ENCODE results near the gene POLD3. TPM values are rescaled to one million over a fixed set of nuclear protein-coding genes. Genes with fewer than 3 reads are reported as not detected.
A peak's percentile ranks its signal among the peaks of the same experiment; 100 is the strongest.

POLD3 gene
- total RNA-seq, 3 donors from 2014 or later, result 9.8 to 23.3 (median 16.7) TPM

DNA sequence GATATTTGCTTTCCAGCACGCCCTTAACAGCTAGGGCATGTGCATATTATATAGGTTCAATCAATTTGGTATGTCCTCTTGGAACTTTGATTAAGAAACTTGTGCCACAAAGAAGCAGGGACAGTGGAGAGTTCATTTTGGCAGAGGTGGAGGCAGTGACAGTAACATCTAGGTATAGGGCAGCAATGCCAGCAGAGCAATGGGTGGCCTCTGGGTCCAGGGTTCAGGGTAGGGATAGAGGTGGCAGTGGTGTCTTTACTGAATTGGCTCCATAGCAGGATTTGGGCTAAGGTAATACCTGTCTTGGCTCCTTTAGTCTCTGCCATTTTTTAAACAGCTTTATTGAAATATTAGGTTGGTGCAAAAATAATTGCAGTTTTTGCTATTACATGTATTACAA is 24.4 kb upstream of the POLD3 start:
- no peak for TF ChIP-seq POLR2AphosphoS5 (IDR thresholded peaks at IDR 0.05)
- TF ChIP-seq, protein P1, sequence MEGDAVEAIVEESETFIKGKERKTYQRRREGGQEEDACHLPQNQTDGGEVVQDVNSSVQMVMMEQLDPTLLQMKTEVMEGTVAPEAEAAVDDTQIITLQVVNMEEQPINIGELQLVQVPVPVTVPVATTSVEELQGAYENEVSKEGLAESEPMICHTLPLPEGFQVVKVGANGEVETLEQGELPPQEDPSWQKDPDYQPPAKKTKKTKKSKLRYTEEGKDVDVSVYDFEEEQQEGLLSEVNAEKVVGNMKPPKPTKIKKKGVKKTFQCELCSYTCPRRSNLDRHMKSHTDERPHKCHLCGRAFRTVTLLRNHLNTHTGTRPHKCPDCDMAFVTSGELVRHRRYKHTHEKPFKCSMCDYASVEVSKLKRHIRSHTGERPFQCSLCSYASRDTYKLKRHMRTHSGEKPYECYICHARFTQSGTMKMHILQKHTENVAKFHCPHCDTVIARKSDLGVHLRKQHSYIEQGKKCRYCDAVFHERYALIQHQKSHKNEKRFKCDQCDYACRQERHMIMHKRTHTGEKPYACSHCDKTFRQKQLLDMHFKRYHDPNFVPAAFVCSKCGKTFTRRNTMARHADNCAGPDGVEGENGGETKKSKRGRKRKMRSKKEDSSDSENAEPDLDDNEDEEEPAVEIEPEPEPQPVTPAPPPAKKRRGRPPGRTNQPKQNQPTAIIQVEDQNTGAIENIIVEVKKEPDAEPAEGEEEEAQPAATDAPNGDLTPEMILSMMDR (IDR thresholded peaks at IDR 0.05), result no peak
- no peak for TF ChIP-seq POLR2A (IDR thresholded peaks at IDR 0.05)
- Histone ChIP-seq H3K4me1 (no peaks in the 10 kb centered on the region), H3K9me3 (no peaks in the 10 kb centered on the region), H3K4me3 (no peak overlapping the region), H3K36me3 (no peaks in the 10 kb centered on the region), H3K27ac (no peak overlapping the region), H3K27me3 (no peaks in the 10 kb centered on the region)
- intact Hi-C loops (cut with DNase I; ENCODE audit: low total_unique reads), result no loop called here
- no peak for DNase-seq (ENCODE audit: low spot score in 2 of 2)

DNA sequence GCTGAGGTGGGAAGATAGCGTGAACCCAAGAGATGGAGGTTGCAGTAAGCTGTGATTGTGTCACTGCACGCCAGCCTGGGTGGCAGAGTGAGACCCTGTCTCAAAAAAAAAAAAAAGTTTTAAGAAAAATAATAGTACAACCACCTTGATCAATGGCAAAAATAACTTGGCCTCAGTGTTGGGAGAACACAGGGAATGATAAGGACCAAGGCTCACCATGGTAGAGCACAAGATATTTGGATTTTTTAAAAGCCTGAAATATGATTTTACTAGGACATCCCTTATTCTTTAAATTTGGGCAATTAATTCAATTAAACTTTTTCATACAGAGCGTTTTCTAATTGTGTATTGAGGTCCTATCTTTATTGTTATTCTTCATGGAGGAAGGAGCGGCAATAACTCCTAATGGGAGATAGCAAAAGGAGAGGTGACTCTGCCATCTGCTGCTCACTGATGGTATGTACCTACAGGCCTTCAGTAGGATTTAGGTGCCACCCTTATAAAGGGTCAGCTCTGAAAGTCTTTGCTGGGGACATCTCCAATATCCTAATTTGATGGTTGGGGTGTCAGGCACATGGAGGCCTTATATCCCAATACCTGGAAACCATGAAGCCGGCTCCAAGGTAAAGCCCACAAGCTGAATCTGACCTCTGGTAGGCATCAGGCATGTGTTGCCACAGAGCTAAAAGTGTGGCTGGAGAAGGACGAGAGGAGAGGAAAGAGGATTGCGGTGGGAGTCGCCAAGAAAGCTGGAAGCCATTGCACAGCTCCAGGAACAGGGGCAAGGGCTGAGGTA is 21.9 kb upstream of the POLD3 start:
- TF ChIP-seq, protein P1 (IDR thresholded peaks at IDR 0.05), result peak in 2 of 3 donors; percentile 64 to 73
- TF ChIP-seq POLR2AphosphoS5 (IDR thresholded peaks at IDR 0.05), result no peak
- Histone ChIP-seq H3K27ac (no peak overlapping the region), H3K27me3 (no peaks in the 10 kb centered on the region), H3K36me3 (no peaks in the 10 kb centered on the region), H3K4me3 (no peak overlapping the region), H3K4me1 (no peaks in the 10 kb centered on the region), H3K9me3 (no peaks in the 10 kb centered on the region)
- intact Hi-C loops (cut with DNase I; ENCODE audit: low total_unique reads), result no loop called here
- no peak for DNase-seq (ENCODE audit: low spot score in 2 of 2)

DNA sequence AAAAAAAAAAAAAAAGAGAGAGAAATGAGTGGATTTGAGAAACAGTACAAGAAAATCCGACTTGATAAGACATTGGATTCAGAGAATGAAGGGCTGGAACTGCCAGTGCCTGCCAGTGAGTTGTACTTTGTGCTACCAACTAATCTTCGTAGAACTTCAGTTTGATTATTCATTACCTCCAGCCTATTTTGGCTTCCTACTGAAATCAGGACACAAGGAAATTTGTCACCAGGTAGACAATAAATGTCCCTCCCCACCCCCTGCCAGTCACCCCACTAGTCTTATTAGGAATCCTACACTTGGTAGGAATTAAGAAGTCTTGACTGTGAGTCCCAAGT is 21.4 kb upstream of the POLD3 start:
- no peak for DNase-seq (ENCODE audit: low spot score in 2 of 2)
- no peaks in the 10 kb centered on the region for H3K36me3 ChIP-seq
- no peak for TF ChIP-seq POLR2AphosphoS5 (IDR thresholded peaks at IDR 0.05)
- TF ChIP-seq, protein P1 (IDR thresholded peaks at IDR 0.05), result no peak
- TF ChIP-seq POLR2A (IDR thresholded peaks at IDR 0.05), result no peak
- no peaks in the 10 kb centered on the region for H3K9me3 ChIP-seq
- intact Hi-C loops (cut with DNase I; ENCODE audit: low total_unique reads), result no loop called here
- H3K27ac ChIP-seq, result no peak overlapping the region
- H3K27me3 ChIP-seq, result no peaks in the 10 kb centered on the region
- no peak overlapping the region for H3K4me3 ChIP-seq
- no peaks in the 10 kb centered on the region for H3K4me1 ChIP-seq

DNA sequence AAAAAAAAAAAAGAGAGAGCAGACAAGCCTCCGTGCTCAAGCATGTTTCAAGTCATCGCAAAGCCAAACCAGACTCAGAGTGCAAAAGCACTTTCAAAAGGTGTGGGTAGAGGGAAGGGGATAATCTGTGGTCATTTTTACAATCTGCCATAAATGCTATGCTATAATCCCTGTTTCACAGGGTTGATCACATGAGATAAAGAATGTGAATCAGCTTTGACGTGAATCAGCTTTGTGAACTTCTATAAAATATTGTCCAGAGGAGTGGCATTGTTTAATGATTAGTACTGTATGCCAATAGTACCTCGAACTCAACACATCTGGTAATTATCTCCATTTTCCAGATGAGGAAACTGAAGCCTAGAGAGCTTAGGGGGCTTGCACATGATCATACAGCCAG is 20.0 kb upstream of the POLD3 start:
- TF ChIP-seq POLR2AphosphoS5 (IDR thresholded peaks at IDR 0.05), result no peak
- TF ChIP-seq POLR2A (IDR thresholded peaks at IDR 0.05), result no peak
- TF ChIP-seq, protein P1 (IDR thresholded peaks at IDR 0.05), result no peak

DNA sequence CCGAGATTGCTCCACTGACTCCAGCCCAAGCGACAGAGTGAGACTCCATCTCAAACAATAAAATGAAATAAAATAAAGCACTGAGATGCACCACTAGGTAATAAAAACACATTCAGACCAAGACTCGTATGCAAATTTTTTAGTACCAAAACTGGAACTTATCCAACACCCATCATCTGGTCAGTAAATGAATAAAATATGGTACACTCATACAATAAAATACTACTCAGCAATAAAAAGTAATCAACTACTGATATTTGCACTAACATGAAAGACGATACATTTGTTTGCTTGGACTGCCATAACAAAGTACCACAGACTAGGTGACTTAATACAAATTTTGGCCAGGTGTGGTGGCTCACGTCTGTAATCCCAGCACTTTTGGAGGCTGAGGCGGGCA is 17.8 kb upstream of the POLD3 start:
- Histone ChIP-seq H3K4me1 (no peaks in the 10 kb centered on the region), H3K9me3 (no peaks in the 10 kb centered on the region), H3K36me3 (no peaks in the 10 kb centered on the region), H3K27me3 (no peaks in the 10 kb centered on the region), H3K27ac (no peak overlapping the region), H3K4me3 (no peak overlapping the region)
- no peak for DNase-seq (ENCODE audit: low spot score in 2 of 2)
- intact Hi-C loops (cut with DNase I; ENCODE audit: low total_unique reads), result no loop called here
- no peak for TF ChIP-seq POLR2AphosphoS5 (IDR thresholded peaks at IDR 0.05)
- TF ChIP-seq, protein P1 (IDR thresholded peaks at IDR 0.05), result no peak
- no peak for TF ChIP-seq POLR2A (IDR thresholded peaks at IDR 0.05)

More for the DNA sequence above, 20.0 kb upstream of the POLD3 start:
- Histone ChIP-seq H3K27me3 (no peaks in the 10 kb centered on the region), H3K9me3 (no peaks in the 10 kb centered on the region), H3K36me3 (no peaks in the 10 kb centered on the region), H3K4me1 (no peaks in the 10 kb centered on the region), H3K4me3 (no peak overlapping the region), H3K27ac (no peak overlapping the region)
- DNase-seq (ENCODE audit: low spot score in 2 of 2), result no peak
- intact Hi-C loops (cut with DNase I; ENCODE audit: low total_unique reads), result no loop called here

Measured in breast epithelium (tissue), 4 donors.